Heart right ventricle (tissue), 16 donors: ENCODE measurements around the gene LAPTM4A. TPM values are rescaled to one million over a fixed set of nuclear protein-coding genes. Genes with fewer than 3 reads are reported as not detected.

Experiments
- ATAC-seq, 8 donors: fragments of 200-7000 bp; cut with Tn5 transposase; one replicate each; pipeline ENCODE4 v1.9.1; 2020; ENCODE audit warnings: mild to moderate bottlenecking in 8 of 8, moderate library complexity in 8 of 8, moderate number of reproducible peaks in 1 of 8
- DNase-seq, 2 donors: peaks; one replicate each; pipeline ENCODE4 v3.0.0-alpha.2; 2020
- H3K27ac ChIP-seq, 10 donors: fragments of 200-600 bp; sonication (generic) in 2 of 10; one replicate each; pipeline versions ENCODE4 v1.5.0 to v1.8.0; 2020 to 2022; ENCODE audit warnings: mild to moderate bottlenecking in 3 of 10
- H3K27me3 ChIP-seq, 7 donors: fragments of 200-600 bp; one replicate each; pipeline ENCODE4 v1.8.0; 2021 to 2022; ENCODE audit warnings: mild to moderate bottlenecking in 2 of 7
- H3K36me3 ChIP-seq, 9 donors: fragments of 200-600 bp; sonication (generic) in 1 of 9; one replicate each; pipeline versions ENCODE4 v1.5.0 to v1.8.0; 2020 to 2022; ENCODE audit warnings: mild to moderate bottlenecking in 2 of 9
- H3K4me1 ChIP-seq, 9 donors: fragments of 200-600 bp; sonication (generic) in 1 of 9; one replicate each; pipeline versions ENCODE4 v1.5.0 to v1.8.0; 2020 to 2022; ENCODE audit warnings: mild to moderate bottlenecking in 4 of 9
- H3K4me3 ChIP-seq, 10 donors: fragments of 200-600 bp; sonication (generic) in 2 of 10; one replicate each; pipeline versions ENCODE4 v1.5.0 to v1.8.0; 2020 to 2022; ENCODE audit warnings: mild to moderate bottlenecking in 7 of 10, moderate library complexity in 2 of 10
- H3K9me3 ChIP-seq, 11 donors: fragments of 200-600 bp in 10 of 11; sonication (generic) in 2 of 11; one replicate each; pipeline versions ENCODE4 v1.5.0 to v1.8.0; 2013 to 2022; ENCODE audit warnings: mild to moderate bottlenecking in 2 of 11, control low read depth in 1 of 11, moderate library complexity in 1 of 11
- WGBS, 2 donors: extraction: QIAGEN DNeasy Blood & Tissue Kit; methylation state at CpG; one replicate each; pipeline ENCODE4 v1.1.7; 2013; ENCODE audit warnings: inconsistent platforms in 1 of 2; 5-methylcytosine and 5-hydroxymethylcytosine counted together
- intact Hi-C, 10 donors: fragments of 100-400 bp; cut with DNase I; formaldehyde crosslinking; loops; one replicate each; pipeline versions ENCODE4 v1.11.1 to v1.14.2; 2022
- polyA plus RNA-seq, 2 donors: library from polyadenylated mRNA; stranded (reverse); fragments of 200-250 nt; gene quantifications; one replicate each; pipeline ENCODE4 v1.2.3, GENCODE V29; 2013
- total RNA-seq, 10 donors: library from RNA; stranded (reverse); fragmentation: NEBNext Ultra II Directional in 3 of 10; extraction: Animal tissue kit (Norgen Biotek cat#: 25700) in 3 of 10; gene quantifications; one replicate each; pipeline versions ENCODE4 v1.2.1 to v1.2.4, GENCODE V29; 2021 to 2023
- TF ChIP-seq, protein P1 (sequence below), 9 donors: fragments of 200-600 bp; sonication (generic) in 2 of 9; IDR thresholded peaks; one replicate each; pipeline versions ENCODE4 v1.5.0 to v1.8.0; 2021 to 2022; ENCODE audit warnings: antibody characterized with exemption in 9 of 9, mild to moderate bottlenecking in 5 of 9, moderate library complexity in 1 of 9
- donor health status: Arrhythmogenic right ventricular cardiomyopathy.
- donor health status: ischemic (EF 13 %, LVEDD 7.1; RV severe dilation, severe dysfunction).
- donor health status: healthy with polysubstance abuse.
- donor health status: DM: no; HTN: yes; CAD: no.
- donor health status: DM: no; HTN: no; CAD: no.
- donor health status: ischemic (EF 25% LVEDD 6.9; RV normal size, moderate dysfunction).
- donor health status: ischemic (EF 25% LVEDD 5.7; RV mildly dilated, moderate dysfunction).
- donor health status: healthy.
- donor health status: DM: yes; HTN: yes; CAD: no.
- donor health status: Ischemic cardiomyopathy.
- donor health status: ischemic (EF 35%, LVEDD 5.7; RV mildly dilated, moderate dysfunction).
- donor health status: nonischemic (EF 11% LVEDD 7.7; RV severe dilation, severe dysfunction).
- donor health status: DM: yes; HTN: yes; CAD: no.
- donor health status: PGD.
- donor health status: ischemic (EF 29% LVEDD 5.4; RV normal size, mild dysfunction).
- donor health status: nonischemic (EF 23%, LVEDD 6.1; RV moderate dilation, normal function).

Gene LAPTM4A
- total and polyA plus RNA-seq, 12 donors = 83.3 to 325 (median 183) TPM

DNA sequence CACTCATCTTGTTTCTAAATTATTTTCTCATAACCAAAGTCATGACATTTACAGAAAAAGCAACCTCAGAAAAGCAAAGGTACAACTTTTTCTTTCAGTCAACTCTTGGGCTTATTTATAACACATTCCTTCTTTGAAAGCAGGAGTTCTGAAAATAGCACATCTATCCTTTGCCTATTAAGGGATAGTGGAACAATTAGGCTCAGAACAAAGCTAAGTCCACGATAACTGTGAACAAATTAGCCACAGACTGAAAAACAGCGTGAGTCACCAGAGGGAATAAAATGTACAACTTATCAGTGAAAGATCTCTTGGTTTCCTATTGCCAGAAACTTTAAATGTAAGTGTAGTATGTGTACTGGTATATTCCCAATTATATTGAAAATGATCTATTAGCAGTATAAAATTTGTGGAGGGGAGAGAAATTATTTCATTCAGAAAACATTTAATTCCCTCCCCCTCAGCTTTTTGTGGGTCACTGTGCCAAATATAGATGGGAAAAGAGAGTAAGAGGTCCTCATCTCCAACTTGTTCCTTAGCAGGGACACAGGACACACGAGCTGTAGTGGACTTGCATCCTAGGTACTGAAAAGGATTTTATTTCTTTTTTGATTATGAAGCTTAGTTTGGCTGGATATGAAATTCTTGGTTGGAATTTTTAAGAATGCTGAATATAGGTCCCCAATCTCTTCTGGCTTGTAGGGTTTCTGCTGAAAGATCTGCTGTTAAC is 23.6 kb downstream of the LAPTM4A start:
- TF ChIP-seq, protein P1, sequence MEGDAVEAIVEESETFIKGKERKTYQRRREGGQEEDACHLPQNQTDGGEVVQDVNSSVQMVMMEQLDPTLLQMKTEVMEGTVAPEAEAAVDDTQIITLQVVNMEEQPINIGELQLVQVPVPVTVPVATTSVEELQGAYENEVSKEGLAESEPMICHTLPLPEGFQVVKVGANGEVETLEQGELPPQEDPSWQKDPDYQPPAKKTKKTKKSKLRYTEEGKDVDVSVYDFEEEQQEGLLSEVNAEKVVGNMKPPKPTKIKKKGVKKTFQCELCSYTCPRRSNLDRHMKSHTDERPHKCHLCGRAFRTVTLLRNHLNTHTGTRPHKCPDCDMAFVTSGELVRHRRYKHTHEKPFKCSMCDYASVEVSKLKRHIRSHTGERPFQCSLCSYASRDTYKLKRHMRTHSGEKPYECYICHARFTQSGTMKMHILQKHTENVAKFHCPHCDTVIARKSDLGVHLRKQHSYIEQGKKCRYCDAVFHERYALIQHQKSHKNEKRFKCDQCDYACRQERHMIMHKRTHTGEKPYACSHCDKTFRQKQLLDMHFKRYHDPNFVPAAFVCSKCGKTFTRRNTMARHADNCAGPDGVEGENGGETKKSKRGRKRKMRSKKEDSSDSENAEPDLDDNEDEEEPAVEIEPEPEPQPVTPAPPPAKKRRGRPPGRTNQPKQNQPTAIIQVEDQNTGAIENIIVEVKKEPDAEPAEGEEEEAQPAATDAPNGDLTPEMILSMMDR (IDR thresholded peaks at IDR 0.05) = no peak
- WGBS, 2 donors = 50 to 57% methylated on average over 3 of the region's 3 CpGs
- Histone ChIP-seq H3K27me3 (no peaks in the 10 kb centered on the region), H3K36me3 (peaks cover 0 to 60% (median 31%) of the 10 kb centered on the region in 9 donors), H3K4me3 (no peak overlapping the region), H3K9me3 (peaks cover 0 to 22% (median 7%) of the 10 kb centered on the region in 11 donors), H3K4me1 (peaks cover 0 to 16% (median 9%) of the 10 kb centered on the region in 9 donors), H3K27ac (peak overlapping the region in 6 of 10 donors; percentile 12 to 58 (median 39))
- ATAC-seq = peak in 2 of 8 donors; percentile 18 to 80
- no peak for DNase-seq
- intact Hi-C loops = no loop called here

DNA sequence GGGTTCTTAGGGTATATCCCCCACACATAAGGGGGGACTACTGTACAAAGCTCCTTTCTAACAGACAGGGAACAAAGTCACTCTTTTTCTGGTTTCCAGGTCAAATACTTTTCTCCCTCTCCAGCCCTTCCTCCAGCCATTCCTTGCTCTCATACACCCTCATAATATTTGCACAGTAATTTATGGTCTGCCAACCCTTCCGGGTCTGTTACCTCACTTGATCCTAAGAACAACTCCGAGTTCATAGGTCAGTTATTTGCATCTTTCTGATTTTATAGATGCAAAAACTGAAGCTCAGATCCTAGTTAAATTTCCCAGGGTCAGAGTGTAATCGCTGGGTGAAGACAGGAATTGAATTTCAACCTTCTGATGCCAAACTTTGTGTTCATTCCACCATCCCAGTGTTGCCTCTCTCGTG is 24.2 kb downstream of the LAPTM4A start:
- peaks cover 0 to 16% (median 9%) of the 10 kb centered on the region in 9 donors for H3K4me1 ChIP-seq
- H3K36me3 ChIP-seq = peaks cover 0 to 54% (median 30%) of the 10 kb centered on the region in 9 donors
- intact Hi-C loops = no loop called here
- TF ChIP-seq, protein P1 (IDR thresholded peaks at IDR 0.05) = no peak
- ATAC-seq (peak in 1 of 8 donors; percentile 31), DNase-seq (no peak)
- peak overlapping the region in 5 of 10 donors; percentile 12 to 58 (median 41) for H3K27ac ChIP-seq
- H3K4me3 ChIP-seq = no peak overlapping the region
- H3K27me3 ChIP-seq = no peaks in the 10 kb centered on the region
- WGBS, 2 donors = 61 to 69% methylated on average over 4 of the region's 4 CpGs
- peaks cover 0 to 22% (median 7%) of the 10 kb centered on the region in 11 donors for H3K9me3 ChIP-seq

DNA sequence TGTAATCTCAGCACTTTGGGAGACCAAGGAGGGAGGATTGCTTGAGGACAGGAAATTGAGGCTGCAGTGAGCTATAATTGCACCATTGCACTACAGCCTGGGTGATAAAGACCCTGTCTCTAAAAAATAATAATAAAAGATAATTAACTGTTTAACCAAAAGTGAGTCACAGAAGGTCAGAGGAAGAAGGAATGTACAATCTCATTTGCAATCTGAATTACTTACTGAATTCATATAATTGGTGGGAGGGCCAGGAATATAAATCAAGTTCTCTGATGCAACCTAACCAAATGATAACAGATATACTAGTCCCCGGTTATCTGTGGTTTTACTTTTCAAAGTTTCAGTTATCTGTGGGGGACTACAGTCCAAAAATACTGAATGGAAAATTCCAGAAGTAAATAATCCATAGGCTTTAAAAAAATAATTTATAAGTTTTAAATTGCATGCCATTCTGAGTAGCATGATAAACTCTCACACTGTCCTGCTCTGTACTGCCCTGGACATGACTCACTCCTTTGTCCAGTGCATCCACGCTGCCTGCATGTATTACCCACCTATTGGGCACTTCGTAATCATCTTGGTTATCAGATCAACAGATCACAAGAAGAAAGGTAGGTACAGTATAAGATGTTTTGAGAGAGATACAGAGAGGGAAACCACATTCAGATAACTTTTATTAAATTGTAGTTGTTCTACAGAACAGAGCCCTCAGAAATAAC is 26.2 kb downstream of the LAPTM4A start:
- H3K27ac ChIP-seq = no peak overlapping the region
- WGBS, 2 donors = 95 to 97% methylated on average over 3 of the region's 3 CpGs
- H3K4me1 ChIP-seq = peaks cover 0 to 16% (median 9%) of the 10 kb centered on the region in 9 donors
- DNase-seq (no peak), ATAC-seq (no peak)
- H3K9me3 ChIP-seq = peaks cover 0 to 34% (median 7%) of the 10 kb centered on the region in 11 donors
- no peaks in the 10 kb centered on the region for H3K27me3 ChIP-seq
- no peak overlapping the region for H3K4me3 ChIP-seq
- intact Hi-C loops = no loop called here
- H3K36me3 ChIP-seq = peaks cover 0 to 33% (median 24%) of the 10 kb centered on the region in 9 donors
- TF ChIP-seq, protein P1 (IDR thresholded peaks at IDR 0.05) = no peak

DNA sequence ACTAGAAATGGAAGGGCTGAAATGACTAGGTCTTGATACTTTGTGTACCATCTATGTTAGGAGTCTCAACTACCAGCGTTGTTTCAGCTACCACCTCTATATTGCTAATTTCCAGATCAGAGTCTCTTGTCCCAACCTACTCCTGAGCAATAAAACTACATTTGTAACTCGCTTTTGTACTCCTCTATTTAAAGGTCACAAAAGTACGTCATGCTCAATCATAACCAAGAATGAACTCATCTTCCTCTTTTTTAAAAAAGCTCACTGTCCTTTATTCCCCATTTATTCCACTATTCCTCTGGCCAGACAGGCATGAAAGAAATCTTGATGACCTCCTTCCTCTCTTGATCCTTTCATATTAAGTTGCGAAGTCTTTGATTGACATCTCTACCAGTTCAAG is 27.7 kb downstream of the LAPTM4A start:
- peaks cover 0 to 24% (median 0%) of the 10 kb centered on the region in 11 donors for H3K9me3 ChIP-seq
- ATAC-seq (no peak), DNase-seq (no peak)
- no peak overlapping the region for H3K4me3 ChIP-seq
- WGBS, 2 donors = 90 to 93% methylated on average over 4 of the region's 4 CpGs
- peaks cover 0 to 18% (median 9%) of the 10 kb centered on the region in 9 donors for H3K36me3 ChIP-seq
- peaks cover 0 to 16% (median 9%) of the 10 kb centered on the region in 9 donors for H3K4me1 ChIP-seq
- H3K27me3 ChIP-seq = no peaks in the 10 kb centered on the region
- TF ChIP-seq, protein P1 (IDR thresholded peaks at IDR 0.05) = no peak
- intact Hi-C loops = no loop called here
- no peak overlapping the region for H3K27ac ChIP-seq
